HFFc6 (cell line): ENCODE measurements around the gene ZBTB16. TPM values are rescaled to one million over a fixed set of nuclear protein-coding genes. Genes with fewer than 3 reads are reported as not detected.

Source experiments
- DNase-seq: peaks from one replicate; pipeline ENCODE4 v3.0.0-alpha.2; 2018
- H3K27ac Mint-ChIP-seq: 2 replicates; pipeline ENCODE4 v1.8.0; 2020; ENCODE audit warnings: mild to moderate bottlenecking, mixed read lengths
- H3K27me3 Mint-ChIP-seq: 2 replicates; pipeline ENCODE4 v1.8.0; 2021; ENCODE audit warnings: mild to moderate bottlenecking, moderate library complexity, mixed read lengths; ENCODE audit not compliant: insufficient read depth
- H3K36me3 Mint-ChIP-seq: 2 replicates; pipeline ENCODE4 v1.8.0; 2021; ENCODE audit warnings: low read depth, mixed read lengths
- H3K4me1 Mint-ChIP-seq: 2 replicates; pipeline ENCODE4 v1.8.0; 2020; ENCODE audit warnings: low read depth, mixed read lengths
- H3K4me3 Mint-ChIP-seq: 2 replicates; pipeline ENCODE4 v1.8.0; 2020; ENCODE audit warnings: mild to moderate bottlenecking, moderate library complexity, mixed read lengths
- H3K9me3 Mint-ChIP-seq: 2 replicates; pipeline ENCODE4 v1.8.0; 2020; ENCODE audit warnings: mild to moderate bottlenecking, mixed read lengths
- CTCF ChIP-seq: fragments of 200-600 bp; sonication (generic); IDR thresholded peaks from 2 replicates; pipeline ENCODE4 v1.5.0; 2021; ENCODE audit warnings: antibody characterized with exemption, mild to moderate bottlenecking
- total RNA-seq, 6 experiments: library from RNA; stranded (reverse); fragmentation: NEBNext Ultra II Directional; extraction: Animal tissue kit (Norgen Biotek cat#: 25700); gene quantifications; 2 replicates in 1 of 6; 3 replicates in 5 of 6; pipeline ENCODE4 v1.2.3, GENCODE V29; 2021

Gene ZBTB16
- total RNA-seq, 6 experiments from 2014 or later: not detected

- DNase-seq: no peak
- Mint-ChIP-seq H3K4me1 (no peaks in the 10 kb centered on the region), H3K27me3 (peaks cover 20% of the 10 kb centered on the region), H3K27ac (no peak overlapping the region), H3K36me3 (no peaks in the 10 kb centered on the region), H3K4me3 (no peak overlapping the region), H3K9me3 (no peaks in the 10 kb centered on the region)
- no peak for TF ChIP-seq CTCF
Observed at GRCh38 chr11:114264381-114264780, 204.9 kb downstream of the ZBTB16 start.

DNA sequence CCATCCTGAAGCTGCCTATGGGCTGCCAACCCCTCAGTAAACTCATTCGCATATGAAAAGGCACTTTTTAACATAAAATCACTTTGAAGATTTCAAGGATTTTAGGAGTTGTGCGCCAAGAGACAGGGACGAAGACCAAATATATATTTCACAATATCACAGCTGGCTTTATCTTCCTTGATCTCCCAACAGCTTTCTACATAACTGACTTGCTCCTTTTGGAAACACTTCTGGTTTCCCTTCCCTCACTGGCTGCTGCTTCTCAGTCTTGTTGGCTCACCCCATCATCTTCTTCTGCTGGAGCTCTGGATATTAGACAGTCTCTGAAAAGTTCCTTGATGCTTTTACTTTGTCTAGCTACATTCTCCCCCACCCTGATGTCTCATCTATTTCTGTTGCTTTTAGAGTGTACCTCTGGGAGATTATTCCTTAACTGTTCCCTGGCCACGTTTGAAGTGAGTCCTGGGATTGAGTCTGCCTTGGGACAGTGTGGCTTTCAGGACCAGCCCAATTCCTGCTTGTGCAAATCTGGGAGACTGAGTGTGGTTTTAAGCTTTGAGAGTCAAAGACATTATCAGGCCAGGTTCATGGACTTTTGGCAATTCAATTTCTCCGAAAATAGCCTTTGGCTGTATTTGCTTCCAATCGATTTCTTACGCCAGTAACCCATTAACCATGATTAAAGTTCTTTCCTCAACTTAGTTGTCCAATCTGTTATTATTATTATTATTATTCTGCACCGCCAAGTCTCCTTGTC, 205.8 kb downstream of the ZBTB16 start:
- no peaks in the 10 kb centered on the region for H3K4me1 Mint-ChIP-seq
- H3K9me3 Mint-ChIP-seq: no peaks in the 10 kb centered on the region
- DNase-seq: no peak
- H3K36me3 Mint-ChIP-seq: no peaks in the 10 kb centered on the region
- peaks cover 17% of the 10 kb centered on the region for H3K27me3 Mint-ChIP-seq
- no peak for TF ChIP-seq CTCF
- no peak overlapping the region for H3K27ac Mint-ChIP-seq
- H3K4me3 Mint-ChIP-seq: no peak overlapping the region

- no peak for DNase-seq
- H3K4me1 Mint-ChIP-seq: no peaks in the 10 kb centered on the region
- no peak for TF ChIP-seq CTCF
- no peak overlapping the region for H3K27ac Mint-ChIP-seq
- 0 out of 2 replicates have a peak, but pooled peaks cover 4% of the 10 kb centered on the region for H3K9me3 Mint-ChIP-seq
- H3K27me3 Mint-ChIP-seq: peaks cover 41% of the 10 kb centered on the region
- no peaks in the 10 kb centered on the region for H3K36me3 Mint-ChIP-seq
- H3K4me3 Mint-ChIP-seq: no peak overlapping the region
Observed at GRCh38 chr11:114269498-114269897, 210.0 kb downstream of the ZBTB16 start.

GRCh38 chr11:114270531-114271270, 211.2 kb downstream of the ZBTB16 start:
- 0 out of 2 replicates have a peak, but pooled peaks cover 4% of the 10 kb centered on the region for H3K9me3 Mint-ChIP-seq
- no peaks in the 10 kb centered on the region for H3K4me1 Mint-ChIP-seq
- TF ChIP-seq CTCF: no peak
- H3K27ac Mint-ChIP-seq: no peak overlapping the region
- no peaks in the 10 kb centered on the region for H3K36me3 Mint-ChIP-seq
- no peak overlapping the region for H3K4me3 Mint-ChIP-seq
- DNase-seq: no peak
- peaks cover 46% of the 10 kb centered on the region for H3K27me3 Mint-ChIP-seq

DNA sequence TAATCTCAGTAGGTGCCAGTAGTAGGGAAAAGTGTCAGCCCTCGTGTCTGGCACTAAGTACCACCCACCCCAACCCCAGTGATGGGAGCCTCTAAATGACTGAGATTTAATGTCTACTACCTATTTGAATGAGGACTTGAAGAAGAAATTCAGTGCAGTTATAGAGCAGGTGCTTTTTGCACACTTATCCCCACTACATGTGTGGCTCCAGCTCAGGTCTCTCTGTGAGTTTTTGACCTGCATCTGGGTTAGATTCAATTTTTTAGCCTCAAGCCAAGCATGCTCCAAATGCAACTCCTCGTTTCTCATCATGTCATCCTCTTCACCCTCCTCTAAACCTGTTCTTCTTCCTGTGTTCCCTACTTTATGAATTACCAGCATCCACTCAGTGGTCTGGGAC, 211.8 kb downstream of the ZBTB16 start:
- TF ChIP-seq CTCF: no peak
- Mint-ChIP-seq H3K27me3 (peaks cover 46% of the 10 kb centered on the region), H3K9me3 (0 out of 2 replicates have a peak, but pooled peaks cover 4% of the 10 kb centered on the region), H3K4me3 (no peak overlapping the region), H3K36me3 (no peaks in the 10 kb centered on the region), H3K4me1 (no peaks in the 10 kb centered on the region), H3K27ac (no peak overlapping the region)
- DNase-seq: no peak
